Kidney epithelial cell (primary cell): ENCODE data around the gene NTMT1. TPM values are rescaled to one million over a fixed set of nuclear protein-coding genes. Genes with fewer than 3 reads are reported as not detected.

Experiments used
- DNase-seq: peaks from one replicate; pipeline ENCODE4 v3.0.0-alpha.2; 2010; ENCODE audit warnings: low read depth
- H3K27me3 ChIP-seq: 2 replicates; pipeline ENCODE4 v1.6.0; 2011; ENCODE audit warnings: low read length; ENCODE audit not compliant: control insufficient read depth, insufficient read depth
- H3K36me3 ChIP-seq: 2 replicates; pipeline ENCODE4 v1.5.1; 2011; ENCODE audit warnings: low read length; ENCODE audit not compliant: control insufficient read depth, insufficient read depth
- H3K4me3 ChIP-seq: 2 replicates; pipeline ENCODE4 v1.5.1; 2011; ENCODE audit warnings: low read depth, mild to moderate bottlenecking, control low read depth, low read length
- total RNA-seq: library from RNA; depleted of rRNA; stranded (reverse); fragments of >200 nt; gene quantifications from 2 replicates; pipeline ENCODE4 v1.2.3, GENCODE V29; 2015
- TF ChIP-seq, protein P1 (sequence below): IDR thresholded peaks from 2 replicates; pipeline ENCODE4 v1.5.1; 2011; ENCODE audit warnings: mild to moderate bottlenecking, moderate library complexity, low read length, control low read depth, inconsistent platforms; ENCODE audit not compliant: insufficient read depth, poor library complexity, severe bottlenecking

Gene NTMT1
- total RNA-seq, 1 donor from 2014 or later = 52.6 TPM

DNA sequence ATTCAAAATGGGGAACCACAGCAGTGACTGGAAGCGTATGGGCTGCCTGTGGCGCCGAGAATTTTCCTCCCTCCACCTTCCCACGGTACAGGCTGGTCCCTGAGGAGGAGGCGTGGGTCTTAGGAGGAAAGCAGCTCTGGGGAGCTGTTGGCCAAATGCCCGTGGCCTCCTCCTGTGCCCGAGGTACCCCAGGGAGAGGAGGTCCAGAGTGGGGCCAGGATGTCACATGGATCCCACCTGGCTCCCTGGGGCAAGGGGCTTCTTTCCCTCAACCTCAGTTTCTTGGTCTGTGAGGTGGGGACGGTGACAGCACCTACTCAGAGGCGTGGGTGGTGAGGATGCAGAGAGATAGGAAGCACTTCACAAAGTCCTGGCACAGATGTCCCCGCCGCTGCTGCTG lies 56.0 kb downstream of the NTMT1 start:
- no peak overlapping the region for H3K4me3 ChIP-seq
- H3K27me3 ChIP-seq = peaks cover 30% of the 10 kb centered on the region
- no peaks in the 10 kb centered on the region for H3K36me3 ChIP-seq
- DNase-seq = no peak
- TF ChIP-seq, protein P1, sequence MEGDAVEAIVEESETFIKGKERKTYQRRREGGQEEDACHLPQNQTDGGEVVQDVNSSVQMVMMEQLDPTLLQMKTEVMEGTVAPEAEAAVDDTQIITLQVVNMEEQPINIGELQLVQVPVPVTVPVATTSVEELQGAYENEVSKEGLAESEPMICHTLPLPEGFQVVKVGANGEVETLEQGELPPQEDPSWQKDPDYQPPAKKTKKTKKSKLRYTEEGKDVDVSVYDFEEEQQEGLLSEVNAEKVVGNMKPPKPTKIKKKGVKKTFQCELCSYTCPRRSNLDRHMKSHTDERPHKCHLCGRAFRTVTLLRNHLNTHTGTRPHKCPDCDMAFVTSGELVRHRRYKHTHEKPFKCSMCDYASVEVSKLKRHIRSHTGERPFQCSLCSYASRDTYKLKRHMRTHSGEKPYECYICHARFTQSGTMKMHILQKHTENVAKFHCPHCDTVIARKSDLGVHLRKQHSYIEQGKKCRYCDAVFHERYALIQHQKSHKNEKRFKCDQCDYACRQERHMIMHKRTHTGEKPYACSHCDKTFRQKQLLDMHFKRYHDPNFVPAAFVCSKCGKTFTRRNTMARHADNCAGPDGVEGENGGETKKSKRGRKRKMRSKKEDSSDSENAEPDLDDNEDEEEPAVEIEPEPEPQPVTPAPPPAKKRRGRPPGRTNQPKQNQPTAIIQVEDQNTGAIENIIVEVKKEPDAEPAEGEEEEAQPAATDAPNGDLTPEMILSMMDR = no peak

- Histone ChIP-seq H3K36me3 (no peaks in the 10 kb centered on the region), H3K4me3 (no peak overlapping the region), H3K27me3 (peaks cover 26% of the 10 kb centered on the region)
- no peak for DNase-seq
- TF ChIP-seq, protein P1 = no peak
Observed at GRCh38 chr9:129682381-129682780, 56.4 kb downstream of the NTMT1 start.

GRCh38 chr9:129685220-129685932 lies 59.4 kb downstream of the NTMT1 start:
- H3K4me3 ChIP-seq = no peak overlapping the region
- DNase-seq = peak; percentile 49

More at GRCh38 chr9:129685220-129685932, 59.4 kb downstream of the NTMT1 start:
- H3K36me3 ChIP-seq = no peaks in the 10 kb centered on the region
- peaks cover 6% of the 10 kb centered on the region for H3K27me3 ChIP-seq
- TF ChIP-seq, protein P1 = no peak

Other genes with a start within 250 kb of the NTMT1 start
- gene C9orf50, start 5.1 kb upstream of the NTMT1 start, total RNA-seq = not detected in 2 replicates
- gene ASB6, start 16.0 kb downstream of the NTMT1 start, total RNA-seq = 27.0 and 32.0 TPM in 2 replicates
- 0.27 TPM in 1 of 2 replicates, not detected in the other for gene PRRX2, start 39.5 kb downstream of the NTMT1 start, total RNA-seq
- gene PTGES, start 126.9 kb downstream of the NTMT1 start, total RNA-seq = 37.9 and 39.5 TPM in 2 replicates
- 32.8 and 39.5 TPM in 2 replicates for gene TOR1B, start 177.0 kb downstream of the NTMT1 start, total RNA-seq
- gene TOR1A, start 198.0 kb downstream of the NTMT1 start, total RNA-seq = 52.4 and 79.6 TPM in 2 replicates
- 50.9 and 77.3 TPM in 2 replicates for gene C9orf78, start 209.1 kb downstream of the NTMT1 start, total RNA-seq
- gene USP20, start 209.3 kb downstream of the NTMT1 start, total RNA-seq = 15.7 and 27.3 TPM in 2 replicates